HG03175 (cell line): ENCODE measurements around the gene ACTN2.

Source experiments
- ATAC-seq: cut with Tn5 transposase; IDR thresholded peaks from one replicate; pipeline ENCODE4 v1.9.1; 2021; ENCODE audit warnings: mild to moderate bottlenecking, moderate library complexity; ENCODE audit not compliant: unreplicated experiment

ACTN2 gene

DNA sequence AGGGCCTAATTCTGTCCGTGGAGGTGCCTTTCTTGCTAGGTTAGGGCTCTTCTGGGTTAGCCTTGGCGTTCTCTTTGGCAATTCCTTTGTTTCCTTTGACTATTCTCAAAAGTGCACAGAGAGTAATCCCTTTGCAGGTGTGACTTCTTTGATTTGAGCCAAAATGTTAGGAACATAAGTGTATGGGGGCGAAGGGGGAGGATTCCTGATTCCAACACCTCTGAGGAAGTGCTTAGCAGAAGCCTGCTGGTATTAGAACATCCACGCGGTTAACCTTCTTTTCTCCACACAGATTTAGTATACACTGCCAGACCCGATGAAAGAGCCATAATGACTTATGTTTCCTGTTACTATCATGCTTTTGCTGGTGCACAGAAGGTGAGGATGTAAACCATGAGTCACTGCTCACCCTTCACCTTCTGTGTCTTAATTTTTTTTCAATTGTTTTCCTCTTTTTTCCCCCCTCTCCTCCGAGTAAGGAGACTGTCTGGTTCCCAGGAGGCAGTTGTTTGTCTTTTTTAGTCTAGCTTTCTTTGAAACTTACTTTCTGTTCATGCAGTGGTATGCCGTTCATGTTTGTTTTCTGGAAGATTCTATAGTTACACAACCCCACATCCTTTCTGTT lies 48.0 kb downstream of the ACTN2 start:
- no peak for ATAC-seq

DNA sequence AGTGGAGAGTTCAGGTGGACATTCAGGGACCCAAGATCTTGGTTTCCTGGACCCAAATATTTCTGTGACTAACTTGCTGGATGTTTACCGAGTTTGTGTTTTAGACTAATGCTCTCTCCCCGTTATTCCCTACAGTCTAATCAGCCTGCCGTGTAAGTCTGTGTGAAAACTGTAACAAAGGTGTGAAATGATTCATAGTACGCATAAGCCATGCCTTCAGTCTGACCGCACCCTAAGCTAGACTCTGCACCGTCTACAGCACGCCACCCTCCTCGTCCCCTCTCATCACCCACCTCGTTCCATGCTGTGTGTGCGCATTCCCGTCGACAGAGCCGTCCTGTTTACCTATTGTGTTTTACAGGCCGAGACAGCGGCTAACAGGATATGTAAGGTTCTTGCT lies 50.5 kb downstream of the ACTN2 start:
- ATAC-seq: no peak

DNA sequence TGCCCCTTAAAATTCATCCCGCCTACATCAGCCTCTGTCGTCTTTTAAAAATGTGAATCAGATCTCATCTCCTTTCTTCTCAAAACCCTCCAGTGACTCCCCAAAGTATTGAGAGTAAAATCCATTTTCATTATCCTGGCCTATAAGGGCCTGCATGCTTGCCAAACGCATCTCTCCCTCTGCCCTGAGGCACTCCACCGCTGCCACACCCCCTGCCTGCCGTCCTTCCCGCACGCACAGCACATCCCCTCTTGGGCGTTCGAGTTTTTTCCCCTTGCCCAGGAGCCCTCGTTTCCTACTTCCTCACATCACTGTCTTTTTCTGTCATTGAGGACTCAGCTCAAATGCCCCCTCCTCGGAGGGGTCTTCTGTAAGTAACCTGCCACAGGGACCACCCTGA lies 55.5 kb downstream of the ACTN2 start:
- ATAC-seq: no peak

DNA sequence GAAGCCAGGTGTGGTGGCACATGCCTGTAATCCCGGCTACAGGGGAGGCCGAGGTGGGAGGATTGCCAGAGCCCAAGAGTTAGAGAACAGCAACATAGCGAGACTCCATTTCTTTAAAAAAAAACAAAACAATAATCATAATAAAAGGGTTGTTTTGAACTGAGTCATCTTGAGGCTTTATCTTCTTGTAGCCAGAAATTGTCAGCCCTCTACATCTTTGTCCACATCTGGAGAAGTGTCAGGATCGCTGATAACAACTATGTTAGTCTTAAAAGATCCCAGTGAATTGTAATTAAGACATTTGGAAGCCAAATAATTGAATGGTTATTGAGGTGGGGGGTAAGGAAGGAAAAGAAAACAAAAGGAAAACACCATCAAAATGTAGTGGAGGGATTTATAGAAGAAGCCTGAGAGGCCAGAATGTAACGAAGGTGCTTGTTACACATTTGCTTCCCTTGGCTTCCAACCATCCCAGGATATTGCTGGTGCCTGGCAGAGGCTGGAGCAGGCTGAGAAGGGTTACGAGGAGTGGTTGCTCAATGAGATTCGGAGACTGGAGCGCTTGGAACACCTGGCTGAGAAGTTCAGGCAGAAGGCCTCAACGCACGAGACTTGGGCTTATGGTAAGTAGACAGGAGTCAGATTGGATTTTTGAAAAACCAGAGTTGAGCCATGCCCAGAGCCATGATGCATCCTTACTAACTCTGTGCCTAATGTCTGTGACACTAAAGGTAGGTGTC lies 56.3 kb downstream of the ACTN2 start:
- no peak for ATAC-seq

DNA sequence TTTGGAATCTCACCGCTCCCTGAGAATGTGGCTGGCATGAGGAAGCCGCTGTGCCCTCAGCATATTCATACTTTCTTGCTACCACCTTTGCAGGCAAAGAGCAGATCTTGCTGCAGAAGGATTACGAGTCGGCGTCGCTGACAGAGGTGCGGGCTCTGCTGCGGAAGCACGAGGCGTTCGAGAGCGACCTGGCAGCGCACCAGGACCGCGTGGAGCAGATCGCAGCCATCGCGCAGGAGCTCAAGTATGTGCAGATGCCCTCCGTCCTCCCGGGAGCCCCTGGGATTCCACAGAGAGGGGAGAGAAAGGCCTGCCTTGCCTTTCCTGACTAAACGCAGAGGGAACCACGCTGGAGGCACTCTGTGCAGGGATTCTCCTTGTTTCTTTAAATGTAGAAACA lies 58.2 kb downstream of the ACTN2 start:
- ATAC-seq: no peak

DNA sequence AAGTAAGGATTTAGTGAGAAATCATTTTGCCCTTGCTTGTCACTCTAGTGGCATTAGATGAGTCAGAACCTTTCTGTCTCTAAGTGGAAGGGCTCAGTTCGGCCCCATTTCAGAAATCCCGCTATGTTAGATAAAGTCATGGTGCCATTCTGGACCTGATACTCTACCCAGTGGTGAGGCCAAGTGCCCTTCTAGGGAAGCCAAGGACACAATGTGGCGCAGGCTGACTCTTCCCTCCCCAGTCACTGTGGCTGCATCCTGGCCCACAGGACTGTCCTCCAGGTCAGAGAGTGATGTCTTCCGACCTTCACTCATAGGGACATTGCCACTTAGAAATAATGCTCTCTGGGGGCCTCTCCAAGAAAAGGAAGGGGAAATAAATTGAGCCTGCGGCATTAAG lies 60.5 kb downstream of the ACTN2 start:
- ATAC-seq: no peak

DNA sequence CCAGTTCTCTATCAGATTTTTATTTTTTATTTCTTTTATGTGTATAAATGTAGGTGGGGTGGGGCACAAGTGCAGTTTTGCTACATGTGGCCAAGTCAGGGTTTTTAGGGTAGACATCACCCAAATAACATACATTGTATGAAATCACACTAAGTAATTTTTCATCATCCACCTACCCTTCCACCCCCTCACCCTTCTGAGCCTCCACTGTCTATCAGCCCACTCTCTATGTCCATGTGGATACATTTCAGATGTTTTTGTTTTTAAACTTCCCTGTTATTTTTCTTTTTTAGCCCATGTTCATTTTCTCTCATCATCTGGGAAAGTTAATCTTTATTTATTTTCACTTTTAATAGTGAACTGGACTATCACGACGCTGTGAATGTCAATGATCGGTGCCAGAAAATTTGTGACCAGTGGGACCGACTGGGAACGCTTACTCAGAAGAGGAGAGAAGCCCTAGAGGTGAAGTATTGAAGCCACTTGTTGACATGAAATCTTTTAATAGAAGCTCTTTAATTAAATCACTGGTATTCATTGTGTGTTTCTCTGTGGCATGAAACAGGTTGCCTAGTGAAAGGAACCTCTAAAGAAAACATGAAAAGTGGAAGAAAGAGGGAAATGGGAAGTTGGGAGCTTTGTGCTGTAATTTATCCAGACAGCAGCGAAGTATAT lies 61.1 kb downstream of the ACTN2 start:
- ATAC-seq: no peak

DNA sequence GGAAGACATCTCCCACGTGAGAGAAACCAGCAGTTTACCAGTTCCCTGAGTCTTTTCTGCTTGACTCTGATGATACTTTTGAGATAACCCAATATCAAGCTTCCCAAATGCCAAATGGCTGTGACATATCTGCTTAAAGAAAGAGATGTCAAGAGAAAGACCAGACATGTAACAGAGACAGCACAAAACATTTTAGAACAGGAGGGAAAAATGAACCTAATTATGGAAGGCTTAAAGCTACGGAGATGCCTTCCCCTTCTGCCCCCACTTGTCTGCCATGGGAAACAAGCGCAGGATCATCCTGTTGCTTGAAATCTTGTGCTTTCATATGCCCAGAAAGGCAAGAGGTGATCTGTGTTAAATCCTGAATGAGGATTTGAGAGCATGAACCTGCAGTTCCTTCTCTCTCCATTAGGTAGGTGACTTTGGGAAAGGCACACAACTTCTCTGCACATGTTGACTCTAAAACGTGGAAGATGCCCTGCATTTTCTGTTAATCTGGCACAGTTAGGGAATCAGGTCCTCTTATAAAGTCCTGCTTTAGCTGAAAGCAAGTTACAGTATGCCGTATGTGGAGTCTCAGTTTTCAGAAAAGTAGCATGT lies 62.1 kb downstream of the ACTN2 start:
- ATAC-seq: no peak

DNA sequence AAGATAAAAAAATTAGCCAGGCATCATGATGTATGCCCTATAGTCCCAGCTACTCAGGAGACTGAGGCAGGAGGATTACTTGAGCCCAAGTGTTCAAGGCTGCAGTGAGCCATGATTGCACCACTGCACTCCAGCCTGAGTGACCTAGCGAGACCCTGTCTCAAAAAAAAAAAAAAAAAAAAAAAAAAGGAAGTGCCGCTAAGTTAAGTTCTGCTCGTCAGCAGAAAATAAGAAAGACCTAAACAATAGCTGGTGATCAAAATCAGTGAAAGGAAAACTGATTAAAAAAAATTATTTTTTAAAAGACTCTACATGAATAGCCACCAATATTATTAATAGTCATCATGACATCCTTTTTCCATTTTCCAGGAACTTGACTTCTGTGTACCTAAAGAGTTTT lies 64.6 kb downstream of the ACTN2 start:
- no peak for ATAC-seq

DNA sequence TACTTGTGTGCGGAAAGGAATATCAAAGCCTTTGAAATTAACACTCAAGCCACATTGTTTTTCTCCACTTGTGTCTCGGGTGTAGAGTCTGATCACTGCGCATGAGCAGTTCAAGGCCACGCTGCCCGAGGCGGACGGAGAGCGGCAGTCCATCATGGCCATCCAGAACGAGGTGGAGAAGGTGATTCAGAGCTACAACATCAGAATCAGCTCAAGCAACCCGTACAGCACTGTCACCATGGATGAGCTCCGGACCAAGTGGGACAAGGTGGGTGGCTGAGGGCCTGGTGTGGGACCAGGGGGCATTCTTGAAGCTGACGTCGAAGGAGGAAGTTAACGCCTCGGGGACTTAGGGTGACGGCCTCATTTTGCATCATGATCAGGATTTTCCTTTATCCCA lies 65.1 kb downstream of the ACTN2 start:
- no peak for ATAC-seq

DNA sequence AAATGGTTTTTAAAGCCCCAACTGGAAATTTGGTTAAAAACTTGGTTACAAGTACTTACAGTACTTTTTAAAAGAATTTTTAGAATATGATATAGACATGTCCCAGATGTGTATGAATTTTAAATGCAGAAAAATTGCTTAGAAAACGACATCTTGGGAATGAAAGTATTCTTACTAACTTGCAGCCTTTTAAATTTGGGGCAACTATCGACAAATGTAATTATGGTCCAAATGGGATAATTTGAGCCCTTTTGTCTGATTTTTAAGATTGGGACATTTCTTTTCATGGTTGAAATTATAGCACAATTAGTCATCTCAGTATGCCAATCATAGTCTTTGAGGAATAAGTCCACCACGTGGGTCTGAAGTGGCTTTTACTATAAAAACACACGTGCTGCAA lies 65.6 kb downstream of the ACTN2 start:
- ATAC-seq: no peak

DNA sequence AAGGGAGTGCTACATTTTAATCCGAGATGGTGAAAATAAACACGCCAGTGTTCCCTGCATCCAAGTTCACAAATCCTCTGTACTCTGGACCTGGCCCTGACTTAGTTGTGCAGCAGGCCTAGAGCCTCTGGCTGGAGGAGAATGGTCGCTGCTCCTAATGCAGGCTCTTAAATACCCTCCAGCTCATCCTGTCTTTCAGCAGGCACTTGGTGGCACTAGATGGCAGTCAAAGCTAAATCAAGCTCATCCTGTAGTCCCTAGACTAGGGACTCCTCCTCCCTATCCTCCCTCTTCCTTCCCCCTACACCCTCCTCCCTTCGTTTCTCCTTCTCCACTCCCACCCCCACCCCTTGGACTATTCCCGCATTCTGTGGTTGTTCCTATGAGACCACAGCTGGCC lies 67.2 kb downstream of the ACTN2 start:
- ATAC-seq: no peak

DNA sequence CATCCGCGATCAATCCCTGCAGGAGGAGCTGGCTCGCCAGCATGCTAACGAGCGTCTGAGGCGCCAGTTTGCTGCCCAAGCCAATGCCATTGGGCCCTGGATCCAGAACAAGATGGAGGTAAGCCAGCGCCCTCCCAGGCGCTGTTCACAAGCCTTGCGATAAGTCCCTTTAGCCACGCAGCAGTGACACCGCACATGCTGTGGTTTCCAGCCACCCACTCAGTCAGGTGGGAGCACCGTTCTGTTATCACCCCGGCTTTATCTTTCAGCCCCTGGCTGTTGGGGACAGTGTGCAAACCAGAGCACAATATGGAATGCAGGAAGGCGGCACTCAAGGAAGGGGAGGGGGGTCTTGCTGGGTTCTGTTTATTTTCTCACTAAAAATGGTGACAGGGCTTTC lies 67.7 kb downstream of the ACTN2 start:
- no peak for ATAC-seq

DNA sequence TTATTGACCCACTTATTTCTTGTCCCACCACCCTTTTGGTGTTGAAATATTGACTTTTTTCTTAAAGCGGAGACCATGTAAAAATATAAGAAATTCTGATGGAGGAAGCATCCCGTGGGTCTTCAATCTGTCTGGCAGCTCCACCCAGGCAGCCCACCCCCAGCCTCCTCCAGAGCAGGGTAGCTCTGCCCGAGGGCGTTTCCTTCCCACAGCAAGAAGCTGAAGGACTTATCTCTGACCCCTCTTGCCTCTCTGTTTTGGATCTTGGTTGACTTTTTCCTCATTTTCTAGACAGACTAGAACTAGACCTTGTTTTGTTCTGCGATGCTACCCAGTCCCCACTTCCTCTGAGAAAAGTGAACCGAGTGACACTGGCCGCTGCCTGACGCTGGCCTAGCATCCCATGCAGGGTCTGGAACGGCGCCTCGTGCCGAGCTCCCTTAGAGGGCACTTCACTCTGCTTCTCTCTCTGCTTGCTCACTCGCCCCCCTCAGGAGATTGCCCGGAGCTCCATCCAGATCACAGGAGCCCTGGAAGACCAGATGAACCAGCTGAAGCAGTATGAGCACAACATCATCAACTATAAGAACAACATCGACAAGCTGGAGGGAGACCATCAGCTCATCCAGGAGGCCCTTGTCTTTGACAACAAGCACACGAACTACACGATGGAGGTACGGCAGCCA lies 68.4 kb downstream of the ACTN2 start:
- no peak for ATAC-seq

DNA sequence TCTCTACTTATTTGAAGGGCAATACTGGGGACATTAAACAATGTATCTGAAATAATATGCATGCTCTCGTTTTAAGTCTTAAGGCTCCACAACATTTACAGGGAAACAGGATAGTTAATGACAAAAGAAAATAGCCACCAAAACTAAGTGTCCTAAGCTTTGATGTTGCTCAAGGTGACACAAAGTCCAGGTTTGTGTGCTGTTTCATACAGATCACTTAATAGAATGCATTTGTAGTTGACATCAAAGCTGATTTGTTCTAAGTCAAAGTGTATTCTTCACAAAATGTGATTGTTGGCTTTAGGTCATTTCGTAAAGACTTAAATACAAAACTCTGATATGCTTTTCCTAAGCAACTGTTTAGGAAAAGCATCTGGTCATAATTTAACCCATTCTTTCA lies 71.3 kb downstream of the ACTN2 start:
- ATAC-seq: no peak

DNA sequence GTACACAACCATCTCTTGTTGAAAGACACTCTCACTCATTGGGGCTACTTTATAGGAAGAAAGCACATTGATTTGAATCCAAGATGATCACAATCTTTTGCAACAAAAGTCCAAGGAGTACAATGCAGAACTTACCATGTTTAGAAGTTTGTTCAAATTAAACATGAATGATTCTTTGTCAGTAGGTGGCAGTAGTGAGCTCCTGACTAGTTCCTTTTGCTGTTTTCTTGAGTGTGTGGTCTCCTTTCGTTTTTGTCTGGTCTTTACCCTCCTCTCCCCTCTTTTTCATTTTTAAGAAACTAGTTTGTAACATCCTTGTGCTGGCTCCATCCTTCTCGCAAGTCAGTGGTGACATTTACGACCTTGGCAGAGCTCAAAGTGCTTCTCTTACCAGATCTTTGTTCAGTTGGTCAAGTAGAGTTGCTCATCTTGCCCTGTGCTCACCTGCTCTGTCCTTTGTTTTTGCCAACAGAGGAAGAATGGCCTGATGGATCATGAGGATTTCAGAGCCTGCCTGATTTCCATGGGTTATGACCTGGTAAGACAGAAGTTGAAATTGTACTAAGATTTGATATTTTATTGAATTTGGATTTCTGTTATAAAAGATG lies 73.1 kb downstream of the ACTN2 start:
- ATAC-seq: no peak

DNA sequence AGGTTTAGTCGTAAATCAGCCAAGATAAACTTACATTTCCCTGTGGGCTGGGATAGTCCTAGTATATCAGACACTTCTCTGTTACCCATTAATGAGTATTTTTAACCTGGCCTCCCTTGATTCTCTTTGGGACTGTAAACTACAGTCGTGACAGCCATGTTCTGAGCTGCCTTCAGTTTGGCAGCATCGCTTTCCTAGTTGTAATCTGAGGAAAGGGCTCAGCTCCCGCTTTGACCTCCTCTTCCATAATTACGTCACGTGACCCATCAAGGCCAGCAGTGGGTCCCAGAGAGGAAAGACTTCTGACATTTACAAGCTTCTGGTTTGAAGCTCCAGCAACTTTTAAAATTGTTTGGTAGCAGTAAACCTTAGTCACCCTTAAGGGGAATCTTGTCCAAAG lies 74.2 kb downstream of the ACTN2 start:
- ATAC-seq: no peak

DNA sequence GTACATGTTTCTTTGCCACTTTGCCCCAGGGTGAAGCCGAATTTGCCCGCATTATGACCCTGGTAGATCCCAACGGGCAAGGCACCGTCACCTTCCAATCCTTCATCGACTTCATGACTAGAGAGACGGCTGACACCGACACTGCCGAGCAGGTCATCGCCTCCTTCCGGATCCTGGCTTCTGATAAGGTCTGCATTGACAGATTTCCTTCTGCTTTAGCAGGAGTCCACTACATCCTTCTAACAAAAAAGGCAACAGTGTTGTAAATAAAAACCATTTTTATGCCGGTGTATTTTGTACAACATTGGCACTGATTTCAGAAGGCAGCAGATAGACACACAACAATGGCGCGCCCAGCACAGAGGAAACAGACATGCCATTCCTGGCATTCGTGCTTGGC lies 74.7 kb downstream of the ACTN2 start:
- no peak for ATAC-seq

DNA sequence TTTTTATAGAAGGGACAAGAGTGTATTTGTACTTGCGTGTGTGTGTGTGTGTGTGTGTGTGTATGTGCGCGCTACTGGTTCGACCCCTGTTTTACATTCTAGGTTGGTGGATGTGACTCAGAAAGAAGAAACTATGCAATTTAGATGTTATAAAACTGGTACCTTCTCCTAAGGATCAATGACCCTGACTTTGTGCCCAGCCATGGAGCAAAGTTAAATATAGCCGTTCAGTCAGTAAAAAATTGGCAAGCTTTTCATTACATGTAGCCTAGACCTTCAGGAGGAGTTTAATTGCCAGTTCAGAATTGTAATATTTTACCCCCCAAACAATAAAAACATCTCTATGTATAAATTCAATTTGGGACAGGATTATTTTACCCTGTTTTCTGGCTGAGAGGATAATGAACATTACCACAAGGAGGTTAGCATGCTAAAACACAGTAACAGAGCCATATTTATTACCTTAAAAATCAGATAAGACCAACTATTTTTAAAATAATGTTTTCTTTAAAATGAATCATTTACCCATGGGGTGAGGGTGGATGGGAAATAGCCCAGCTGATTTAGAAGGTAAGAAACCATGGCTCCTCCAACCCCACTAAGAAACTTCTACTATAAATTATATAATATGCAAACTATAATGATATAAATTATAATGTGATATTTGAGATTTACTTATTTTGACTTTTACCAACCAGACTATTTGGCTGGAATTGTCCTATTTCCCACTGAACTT lies 75.3 kb downstream of the ACTN2 start:
- no peak for ATAC-seq

DNA sequence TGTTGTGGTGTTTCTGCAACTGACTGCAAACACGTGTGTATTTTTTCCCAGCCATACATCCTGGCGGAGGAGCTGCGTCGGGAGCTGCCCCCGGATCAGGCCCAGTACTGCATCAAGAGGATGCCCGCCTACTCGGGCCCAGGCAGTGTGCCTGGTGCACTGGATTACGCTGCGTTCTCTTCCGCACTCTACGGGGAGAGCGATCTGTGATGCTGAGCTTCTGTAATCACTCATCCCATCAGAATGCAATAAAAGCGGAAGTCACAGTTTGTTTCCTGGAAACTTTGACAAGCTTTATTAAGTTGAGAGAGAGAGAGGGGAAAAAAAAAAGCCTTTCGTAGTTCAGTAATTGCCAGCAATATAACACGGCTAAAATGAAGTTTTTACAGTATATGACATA lies 76.1 kb downstream of the ACTN2 start:
- no peak for ATAC-seq
